ENCODE results near the gene KRT27.
A peak's percentile ranks its signal among the peaks of the same experiment; 100 is the strongest.

KRT27 gene

DNA sequence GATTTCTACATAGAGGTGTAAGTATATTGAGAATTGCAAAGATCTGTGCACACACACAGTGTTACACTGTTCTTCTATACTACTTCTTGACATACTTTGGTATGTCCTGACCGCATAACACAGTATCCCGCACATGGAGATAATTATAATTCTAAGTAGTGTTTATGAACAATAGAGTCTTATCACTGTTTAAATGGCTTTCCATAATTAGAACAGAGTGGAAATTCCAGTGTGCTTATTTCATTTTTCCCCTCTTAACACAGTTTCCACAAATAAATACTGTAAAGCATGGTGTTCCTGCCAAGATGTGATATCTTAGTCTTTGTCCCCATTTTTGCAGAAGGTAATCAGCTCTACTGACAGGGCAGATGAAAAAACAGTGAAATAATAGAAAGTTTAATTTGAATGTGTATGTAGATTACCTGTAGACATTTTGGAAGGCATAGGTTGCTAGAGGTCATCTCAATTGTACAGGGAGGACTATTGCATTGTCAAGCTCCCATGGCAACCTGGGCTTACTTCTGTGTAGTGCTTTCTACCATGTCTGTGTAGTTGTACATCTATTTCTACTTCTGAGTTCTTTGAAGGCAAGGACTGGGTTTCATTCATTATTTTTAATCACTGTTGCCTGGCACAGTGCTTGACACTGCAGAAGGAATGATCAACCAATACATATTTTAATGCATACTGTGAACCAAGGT is 27.5 kb upstream of the KRT27 start:
- no peak for DNase-seq (ENCODE audit: low read depth in 2 of 3, low spot score in 1 of 3)

DNA sequence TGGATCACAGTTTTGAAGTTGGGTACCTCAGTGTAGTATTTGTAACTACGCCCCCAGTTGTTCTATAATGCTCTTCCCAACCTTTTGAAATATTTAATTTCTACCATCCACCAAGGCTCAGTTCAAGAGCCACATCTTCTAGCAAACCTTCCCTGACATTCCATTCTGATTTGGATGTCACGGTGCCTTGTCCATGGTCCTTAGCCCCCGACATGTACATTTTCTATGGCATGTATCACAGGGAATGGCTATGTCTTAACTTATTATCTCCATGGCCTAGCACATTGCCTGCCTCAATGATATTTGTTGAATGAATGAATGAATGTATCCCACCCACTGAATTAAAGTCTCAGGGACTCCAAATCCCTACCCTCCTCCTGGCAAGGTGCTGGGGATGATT is 23.8 kb upstream of the KRT27 start:
- no peak for DNase-seq (ENCODE audit: low read depth in 2 of 3, low spot score in 1 of 3)

DNA sequence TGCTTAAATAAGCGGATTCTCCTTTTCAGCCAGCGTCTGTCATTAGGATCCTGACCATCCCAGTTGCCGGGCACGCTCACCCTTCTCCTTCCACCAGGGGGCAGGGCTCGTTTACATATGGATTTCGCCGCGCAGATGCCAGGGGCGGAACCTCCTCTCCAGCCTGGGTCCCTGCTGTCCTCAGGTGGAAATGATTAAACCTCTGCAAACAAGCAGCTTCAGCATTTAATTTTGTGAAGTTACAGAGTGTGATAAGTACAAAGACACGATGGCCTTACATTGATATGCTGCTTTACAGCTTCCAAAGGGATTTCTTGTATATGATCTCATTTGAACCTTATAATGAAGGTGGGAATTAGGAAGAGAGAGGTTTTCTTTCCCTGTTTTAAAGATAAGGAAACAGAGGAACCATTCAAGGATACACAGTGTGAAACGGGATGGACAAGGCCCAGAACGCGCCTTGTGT is 21.3 kb upstream of the KRT27 start:
- DNase-seq (ENCODE audit: low read depth in 2 of 3, low spot score in 1 of 3) = peak; percentile 62 to 79 (median 66)

DNA sequence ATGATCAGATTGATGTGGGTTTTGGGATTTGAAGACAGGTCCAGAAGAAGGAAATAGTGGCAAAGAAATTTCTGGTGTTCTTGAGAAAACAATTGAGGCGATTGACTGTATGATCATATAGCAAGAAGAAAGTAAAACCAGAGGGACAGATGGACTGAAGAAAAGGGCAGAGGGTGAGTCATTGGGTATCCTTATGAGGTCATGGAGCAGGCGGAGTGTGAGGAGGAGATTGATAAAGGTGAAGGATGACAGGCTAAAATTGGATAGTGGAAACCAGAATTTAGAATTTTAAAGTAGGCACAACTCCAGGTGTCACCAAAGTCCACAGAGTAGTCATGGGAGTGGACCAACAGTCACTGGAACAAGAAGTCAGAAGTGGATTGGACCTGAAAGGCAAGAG is 18.8 kb upstream of the KRT27 start:
- DNase-seq (ENCODE audit: low read depth in 2 of 3, low spot score in 1 of 3) = no peak

- DNase-seq (ENCODE audit: low read depth in 2 of 3, low spot score in 1 of 3) = no peak
Observed at GRCh38 chr17:40800381-40800780, 18.0 kb upstream of the KRT27 start.

- no peak for DNase-seq (ENCODE audit: low read depth in 2 of 3, low spot score in 1 of 3)
Observed at GRCh38 chr17:40799859-40800258, 17.5 kb upstream of the KRT27 start, which contains the start of gene KRT28. KRT28 (minus strand) TSS chr17:40799959; CDS start chr17:40799893, 66 bp downstream.

DNA sequence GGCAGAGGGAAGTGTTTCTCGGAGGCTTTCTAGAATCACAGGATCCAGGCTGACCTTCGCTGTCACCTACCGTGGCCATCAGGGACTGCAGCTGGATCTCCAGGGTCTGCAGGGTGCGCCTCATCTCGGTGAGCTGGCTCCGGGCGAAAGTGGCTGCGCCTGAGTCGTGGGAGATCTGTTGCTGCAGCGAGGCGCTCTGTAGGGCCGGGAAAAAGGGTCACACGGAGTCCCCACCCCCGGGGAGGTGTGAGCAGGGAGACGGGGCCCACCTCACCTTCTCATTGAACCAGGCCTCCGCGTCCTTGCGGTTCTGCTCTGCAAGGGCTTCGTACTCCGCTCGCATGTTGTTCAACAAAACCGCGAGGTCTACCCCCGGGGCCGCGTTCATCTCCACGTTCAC is 14.5 kb upstream of the KRT27 start:
- DNase-seq (ENCODE audit: low read depth in 2 of 3, low spot score in 1 of 3) = no peak

- no peak for DNase-seq (ENCODE audit: low read depth in 2 of 3, low spot score in 1 of 3)
Observed at GRCh38 chr17:40795019-40795667, 12.8 kb upstream of the KRT27 start.

DNA sequence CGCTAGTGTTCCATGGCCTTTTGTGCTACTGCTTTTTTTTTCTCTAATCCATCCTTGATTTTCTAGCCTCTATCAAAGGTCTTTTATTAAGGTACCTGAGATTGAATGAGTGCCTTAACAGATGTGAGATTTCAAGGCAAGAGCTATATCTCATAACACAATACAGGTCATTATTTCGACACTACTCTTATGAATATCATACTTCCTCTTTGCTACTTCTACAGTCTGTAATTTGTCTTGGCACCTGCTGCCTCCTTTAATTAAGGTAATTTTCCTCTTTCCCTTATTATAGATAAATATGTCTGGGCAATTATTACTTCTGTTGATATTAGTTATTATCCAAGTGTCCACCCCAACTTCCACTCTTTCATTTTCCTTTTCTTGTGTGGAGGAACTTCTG is 12.1 kb upstream of the KRT27 start:
- no peak for DNase-seq (ENCODE audit: low read depth in 2 of 3, low spot score in 1 of 3)

DNA sequence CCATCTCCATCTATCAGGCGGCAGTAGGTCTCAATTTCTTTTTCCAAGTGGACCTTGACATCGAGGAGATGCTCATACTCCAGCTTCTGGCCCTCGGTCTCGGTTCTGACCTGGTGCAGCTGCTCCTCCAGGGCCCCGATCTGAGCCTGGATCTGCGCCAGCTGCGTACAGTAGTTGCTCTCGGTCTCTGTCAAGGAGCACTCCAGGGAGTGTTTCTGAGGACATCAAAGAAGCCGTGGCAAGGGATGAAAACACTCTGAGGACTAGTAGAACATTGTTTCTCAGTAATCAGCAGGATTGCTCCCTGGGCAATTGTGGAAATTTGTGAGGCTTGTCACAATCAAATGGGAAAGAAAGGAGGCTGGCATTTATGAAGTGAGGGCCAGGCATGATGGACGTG is 11.5 kb upstream of the KRT27 start:
- DNase-seq (ENCODE audit: low read depth in 2 of 3, low spot score in 1 of 3) = no peak

DNA sequence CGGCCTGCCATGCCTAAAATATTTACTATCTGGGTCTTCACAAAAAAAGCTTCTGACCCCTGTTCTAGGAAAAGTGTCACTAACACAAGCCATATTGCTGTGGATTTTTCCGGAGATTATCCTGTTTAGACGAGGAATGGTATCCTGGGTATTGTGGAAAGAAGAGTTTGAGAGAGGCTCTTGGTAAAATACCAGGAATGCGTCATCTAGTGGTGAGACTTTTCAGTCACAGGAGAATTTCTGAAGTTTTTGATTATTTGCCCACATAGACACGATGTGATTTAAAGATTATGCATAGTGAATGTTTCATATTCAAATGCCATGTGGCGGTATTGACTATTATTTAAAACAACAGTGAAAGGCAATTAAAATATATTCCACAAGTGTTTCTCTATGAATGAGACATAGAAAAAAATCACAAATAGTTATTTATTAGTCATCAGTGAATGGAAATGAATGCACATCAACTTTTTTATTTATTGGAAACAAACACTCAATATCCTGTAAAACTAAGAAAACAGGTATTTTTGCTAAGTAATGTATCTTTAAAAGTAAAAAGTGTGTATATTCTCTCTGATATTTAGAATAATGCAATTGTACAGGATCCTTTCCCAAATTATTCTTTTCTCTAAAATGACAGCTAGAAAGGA is 9.6 kb upstream of the KRT27 start:
- DNase-seq (ENCODE audit: low read depth in 2 of 3, low spot score in 1 of 3) = no peak

DNA sequence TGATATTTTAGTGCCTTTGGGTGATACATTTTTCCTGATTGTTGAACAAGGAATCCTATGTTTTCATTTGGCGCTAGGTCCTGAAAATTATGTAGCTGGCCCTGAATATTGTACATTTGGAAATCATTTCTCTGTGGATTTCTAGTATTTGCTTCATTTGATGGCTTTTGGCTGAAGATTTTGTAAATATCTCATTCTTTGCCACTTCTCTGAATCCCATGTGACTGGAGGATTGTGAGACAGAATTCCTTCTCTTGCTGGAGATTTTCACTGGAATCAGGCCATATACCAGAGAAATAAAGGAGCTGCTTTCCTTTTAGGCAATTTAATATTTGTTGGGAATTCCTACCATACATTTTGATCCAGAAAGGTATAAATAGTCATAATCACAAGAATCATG is 8.8 kb upstream of the KRT27 start:
- no peak for DNase-seq (ENCODE audit: low read depth in 2 of 3, low spot score in 1 of 3)

GRCh38 chr17:40779181-40779909 is 3.0 kb downstream of the KRT27 start:
- DNase-seq (ENCODE audit: low read depth in 2 of 3, low spot score in 1 of 3) = peak in 1 of 3 donors; percentile 5

DNA sequence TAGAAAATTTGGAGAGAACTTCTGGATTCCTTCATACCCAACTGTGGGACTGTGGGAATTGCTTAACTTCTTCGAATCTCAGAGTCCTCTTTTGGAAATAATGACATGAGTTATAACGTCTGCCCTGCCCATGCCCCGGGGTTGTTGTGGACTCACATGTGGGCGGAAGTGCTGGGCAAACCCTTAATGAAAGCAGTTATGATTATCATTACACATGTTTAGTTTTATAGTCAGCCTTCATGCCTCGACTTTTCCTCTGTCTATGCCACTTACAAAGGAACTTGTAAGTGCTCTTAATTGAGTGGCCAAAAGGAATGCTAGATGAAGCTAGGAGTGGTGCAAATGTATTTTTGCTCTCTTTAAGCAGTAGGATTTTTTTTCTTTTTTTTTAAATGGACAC is 3.9 kb downstream of the KRT27 start:
- DNase-seq (ENCODE audit: low read depth in 2 of 3, low spot score in 1 of 3) = no peak

GRCh38 chr17:40777971-40778370 is 4.4 kb downstream of the KRT27 start:
- DNase-seq (ENCODE audit: low read depth in 2 of 3, low spot score in 1 of 3) = no peak

DNA sequence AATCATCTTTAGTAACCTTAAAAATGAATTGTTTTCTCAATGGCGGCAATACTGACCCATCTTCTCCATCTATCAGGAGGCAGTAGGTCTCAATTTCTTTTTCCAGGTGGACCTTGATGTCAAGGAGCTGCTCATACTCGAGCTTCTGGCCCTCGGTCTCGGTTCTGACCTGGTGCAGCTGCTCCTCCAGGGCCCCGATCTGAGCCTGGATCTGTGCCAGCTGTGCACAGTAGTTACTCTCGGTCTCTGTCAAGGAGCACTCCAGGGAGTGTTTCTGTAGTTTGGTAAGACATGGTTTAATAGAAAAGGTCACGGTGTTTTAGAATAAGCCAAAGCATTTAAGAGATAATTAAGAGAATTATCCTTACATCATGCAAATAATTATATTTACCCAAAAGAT is 4.9 kb downstream of the KRT27 start:
- no peak for DNase-seq (ENCODE audit: low read depth in 2 of 3, low spot score in 1 of 3)

- no peak for DNase-seq (ENCODE audit: low read depth in 2 of 3, low spot score in 1 of 3)
Observed at GRCh38 chr17:40775945-40776344, 6.4 kb downstream of the KRT27 start.

DNA sequence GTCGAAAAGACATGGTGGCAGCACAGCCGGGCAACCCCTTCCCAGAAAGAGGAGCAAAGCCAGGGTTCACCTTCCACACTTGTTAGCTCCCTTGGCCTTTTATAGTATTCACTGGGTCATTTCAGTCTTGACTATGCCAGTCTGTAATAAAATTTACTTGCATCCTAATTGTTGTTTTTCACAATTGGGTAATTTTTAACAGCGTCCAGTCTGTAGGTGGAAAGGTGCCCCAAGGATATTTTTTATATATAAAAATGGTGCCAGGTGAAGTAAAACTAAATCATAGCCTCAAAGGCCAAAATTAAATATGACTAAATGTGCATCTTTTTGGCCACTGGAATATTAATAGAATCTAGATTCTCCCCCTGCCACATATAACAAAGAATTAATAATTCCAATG is 10.2 kb downstream of the KRT27 start, which contains the start of gene KRT26:
Gene KRT26 (minus strand): TSS at position 101 of the 400 bp plus-strand sequence. CDS start 88 bp downstream, at position 13.
- no peak for DNase-seq (ENCODE audit: low read depth in 2 of 3, low spot score in 1 of 3)

- no peak for DNase-seq (ENCODE audit: low read depth in 2 of 3, low spot score in 1 of 3)
Observed at GRCh38 chr17:40765657-40766056, 16.7 kb downstream of the KRT27 start.

- DNase-seq (ENCODE audit: low read depth in 2 of 3, low spot score in 1 of 3) = no peak
Observed at GRCh38 chr17:40763752-40764151, 18.6 kb downstream of the KRT27 start.
